MM.1S (cell line): Measurements from ENCODE around the gene ADRM1.

Source experiments
- DNase-seq: peaks from one replicate; pipeline ENCODE4 v3.0.0-alpha.2; 2015
- H2AFZ ChIP-seq: fragments of 300-600 bp; sonication (generic); 2 replicates; pipeline ENCODE4 v1.6.0; 2016; ENCODE audit warnings: antibody characterized with exemption, low read length
- H3F3A ChIP-seq: fragments of 300-600 bp; sonication (generic); 2 replicates; pipeline ENCODE4 v1.6.1; 2016; ENCODE audit warnings: mild to moderate bottlenecking, antibody characterized with exemption, low read length, moderate library complexity, mixed read lengths; ENCODE audit not compliant: insufficient read depth
- H3K27ac ChIP-seq: fragments of 300-600 bp; sonication (generic); 2 replicates; pipeline ENCODE4 v1.5.1; 2016; ENCODE audit warnings: mild to moderate bottlenecking, low read length
- H3K27me3 ChIP-seq: fragments of 300-600 bp; sonication (generic); replicated peaks from 2 replicates; pipeline ENCODE4 v1.6.0; 2016; ENCODE audit warnings: low read length; ENCODE audit not compliant: insufficient read depth
- H3K36me3 ChIP-seq: fragments of 300-600 bp; sonication (generic); replicated peaks from 2 replicates; pipeline ENCODE4 v1.6.1; 2016; ENCODE audit warnings: mild to moderate bottlenecking, low read length, mixed read lengths; ENCODE audit not compliant: insufficient read depth
- H3K4me1 ChIP-seq: fragments of 300-600 bp; sonication (generic); 2 replicates; pipeline ENCODE4 v1.6.1; 2016; ENCODE audit warnings: low read length, mixed read lengths
- H3K4me2 ChIP-seq: fragments of 300-600 bp; sonication (generic); 2 replicates; pipeline ENCODE4 v1.6.0; 2016; ENCODE audit warnings: low read depth, low read length
- H3K4me3 ChIP-seq: fragments of 300-600 bp; sonication (generic); 2 replicates; pipeline ENCODE4 v1.5.1; 2016; ENCODE audit warnings: low read length, mixed read lengths
- H3K79me2 ChIP-seq: fragments of 300-600 bp; sonication (generic); 2 replicates; pipeline ENCODE4 v1.6.1; 2016; ENCODE audit warnings: mixed run types, low read length, mixed read lengths
- H3K9ac ChIP-seq: fragments of 300-600 bp; sonication (generic); 2 replicates; pipeline ENCODE4 v1.6.1; 2016; ENCODE audit warnings: low read length, mixed read lengths
- H3K9me2 ChIP-seq: fragments of 300-600 bp; sonication (generic); replicated peaks from 2 replicates; pipeline ENCODE4 v1.6.1; 2016; ENCODE audit warnings: mild to moderate bottlenecking, low read length, mixed read lengths; ENCODE audit not compliant: insufficient read depth
- H3K9me3 ChIP-seq: fragments of 300-600 bp; sonication (generic); replicated peaks from 2 replicates; pipeline ENCODE4 v1.6.1; 2016; ENCODE audit warnings: mild to moderate bottlenecking, low read length, mixed read lengths; ENCODE audit not compliant: insufficient read depth
- H4K20me1 ChIP-seq: fragments of 300-600 bp; sonication (generic); 2 replicates; pipeline ENCODE4 v1.6.1; 2016; ENCODE audit warnings: mild to moderate bottlenecking, low read length, moderate library complexity, mixed read lengths; ENCODE audit not compliant: insufficient read depth
- CTCF ChIP-seq: fragments of 300-600 bp; sonication (generic); IDR thresholded peaks from 2 replicates; pipeline ENCODE4 v1.5.1; 2016; ENCODE audit warnings: antibody characterized with exemption, low read length, mixed read lengths
- EZH2 ChIP-seq: fragments of 300-600 bp; sonication (generic); optimal IDR thresholded peaks from 2 replicates; pipeline ENCODE3; 2017; ENCODE audit warnings: low read depth, mild to moderate bottlenecking, antibody characterized with exemption, low read length, mixed read lengths
- EZH2phosphoT487 ChIP-seq: fragments of 300-600 bp; sonication (generic); IDR thresholded peaks from 2 replicates; pipeline ENCODE4 v1.6.1; 2018; ENCODE audit warnings: antibody characterized with exemption, low read length

ADRM1 gene

GRCh38 chr20:62262064-62262463 lies 40.7 kb upstream of the ADRM1 start:
- H2AFZ ChIP-seq: no peak overlapping the region
- H3K4me1 ChIP-seq: no peaks in the 10 kb centered on the region
- no peak overlapping the region for H3K4me2 ChIP-seq
- no peaks in the 10 kb centered on the region for H4K20me1 ChIP-seq
- H3K9me2 ChIP-seq: no peaks in the 10 kb centered on the region
- no peaks in the 10 kb centered on the region for H3K27me3 ChIP-seq
- no peak overlapping the region for H3K4me3 ChIP-seq
- no peak overlapping the region for H3K27ac ChIP-seq
- no peak for DNase-seq
- no peaks in the 10 kb centered on the region for H3F3A ChIP-seq
- no peaks in the 10 kb centered on the region for H3K79me2 ChIP-seq
- H3K9ac ChIP-seq: no peak overlapping the region
- no peaks in the 10 kb centered on the region for H3K9me3 ChIP-seq
- TF ChIP-seq CTCF (no peak), EZH2phosphoT487 (no peak), EZH2 (no peak)
- no peaks in the 10 kb centered on the region for H3K36me3 ChIP-seq

- Histone ChIP-seq H3K4me1 (no peaks in the 10 kb centered on the region), H3F3A (no peaks in the 10 kb centered on the region), H3K27me3 (no peaks in the 10 kb centered on the region), H3K9me2 (no peaks in the 10 kb centered on the region), H3K4me3 (no peak overlapping the region), H4K20me1 (no peaks in the 10 kb centered on the region), H3K9ac (no peak overlapping the region), H3K27ac (no peak overlapping the region), H3K4me2 (no peak overlapping the region), H3K36me3 (no peaks in the 10 kb centered on the region), H3K79me2 (no peaks in the 10 kb centered on the region), H3K9me3 (no peaks in the 10 kb centered on the region), H2AFZ (no peak overlapping the region)
- TF ChIP-seq EZH2phosphoT487 (no peak), EZH2 (no peak), CTCF (no peak)
- DNase-seq: no peak
Measured at GRCh38 chr20:62263396-62263795, 39.4 kb upstream of the ADRM1 start.

- Histone ChIP-seq H3K36me3 (no peaks in the 10 kb centered on the region), H2AFZ (no peak overlapping the region), H3K79me2 (no peaks in the 10 kb centered on the region), H3K9me2 (no peaks in the 10 kb centered on the region), H3K27me3 (no peaks in the 10 kb centered on the region), H3K4me1 (no peaks in the 10 kb centered on the region), H3K9me3 (no peaks in the 10 kb centered on the region), H3K9ac (no peak overlapping the region), H4K20me1 (no peaks in the 10 kb centered on the region), H3K4me2 (no peak overlapping the region), H3F3A (no peaks in the 10 kb centered on the region), H3K27ac (no peak overlapping the region), H3K4me3 (no peak overlapping the region)
- no peak for DNase-seq
- no peak for TF ChIP-seq EZH2phosphoT487
- TF ChIP-seq EZH2: no peak
- no peak for TF ChIP-seq CTCF
Measured at GRCh38 chr20:62265365-62265764, 37.4 kb upstream of the ADRM1 start.
